Measurements from ENCODE around the gene MISP.
"Not testable (repeated sequence)": the region's sequence is repeated elsewhere in the genome, so short reads cannot be mapped to it uniquely, and the experiment has no call there.

Gene MISP

DNA sequence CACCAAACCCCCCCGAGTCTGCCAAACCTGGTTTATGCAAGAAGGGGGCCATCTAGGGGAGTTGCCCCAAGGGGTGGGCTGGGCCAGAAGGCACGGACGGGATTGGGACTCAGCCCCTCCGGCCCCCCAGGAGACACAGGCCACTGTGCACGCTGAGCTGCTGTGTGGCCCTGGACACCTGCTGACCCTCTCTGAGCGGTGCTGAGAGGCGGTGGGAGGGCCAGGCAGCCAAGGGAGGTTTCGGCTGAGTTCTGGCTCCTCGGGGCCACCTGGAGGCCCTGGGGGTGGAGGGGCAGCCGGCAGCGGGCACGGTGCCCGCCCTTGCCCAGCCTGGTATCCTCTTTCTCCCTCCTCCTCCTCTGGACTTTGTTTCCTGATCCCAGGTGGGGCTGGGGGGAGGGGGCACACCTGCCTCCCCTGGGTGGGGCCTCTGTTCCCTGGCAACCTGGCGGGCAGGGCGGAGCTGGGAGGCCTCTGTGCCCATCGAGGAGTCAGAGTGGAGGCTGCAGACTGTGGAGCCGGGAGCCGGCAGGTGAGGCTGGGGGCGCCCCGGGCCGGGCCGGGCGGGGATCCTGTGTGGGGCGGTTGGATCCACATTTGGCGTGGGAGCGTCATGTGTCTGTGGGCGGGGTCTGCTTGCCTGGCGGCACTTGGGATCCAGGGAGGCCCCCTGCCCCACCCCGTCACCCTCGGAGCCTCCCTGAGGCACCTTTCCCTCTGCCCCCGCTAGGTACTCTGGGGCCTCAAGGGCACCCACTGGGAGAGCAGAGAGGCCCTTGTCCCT is at the start of gene MISP:
Gene MISP, plus strand, starts transcription at position 473 of the 784 bp plus-strand sequence. CDS start 5,835 bp downstream, outside the sequence.
- DNase-seq: peak; percentile 63

DNA sequence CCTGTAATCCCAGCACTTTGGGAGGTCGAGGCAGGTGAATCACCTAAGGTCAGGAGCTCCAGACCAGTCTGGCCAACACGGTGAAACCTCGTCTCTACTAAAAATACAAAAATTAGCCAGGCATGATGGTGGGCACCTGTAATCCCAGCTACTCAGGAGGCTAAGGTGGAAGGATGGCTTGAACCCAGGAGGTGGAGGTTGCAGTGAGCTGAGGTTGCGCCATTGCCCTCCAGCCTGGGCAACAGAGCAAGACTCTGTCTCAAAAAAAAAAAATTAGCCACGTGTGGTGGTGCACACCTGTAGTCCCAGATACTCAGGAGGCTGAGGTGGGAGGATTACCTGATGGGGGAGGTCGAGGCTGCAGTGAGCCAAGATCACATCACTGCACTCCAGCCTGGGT is 48.1 kb upstream of the MISP start:
- DNase-seq: not testable (repeated sequence)

GRCh38 chr19:703329-703650 is 47.6 kb upstream of the MISP start:
- no peak for DNase-seq

DNA sequence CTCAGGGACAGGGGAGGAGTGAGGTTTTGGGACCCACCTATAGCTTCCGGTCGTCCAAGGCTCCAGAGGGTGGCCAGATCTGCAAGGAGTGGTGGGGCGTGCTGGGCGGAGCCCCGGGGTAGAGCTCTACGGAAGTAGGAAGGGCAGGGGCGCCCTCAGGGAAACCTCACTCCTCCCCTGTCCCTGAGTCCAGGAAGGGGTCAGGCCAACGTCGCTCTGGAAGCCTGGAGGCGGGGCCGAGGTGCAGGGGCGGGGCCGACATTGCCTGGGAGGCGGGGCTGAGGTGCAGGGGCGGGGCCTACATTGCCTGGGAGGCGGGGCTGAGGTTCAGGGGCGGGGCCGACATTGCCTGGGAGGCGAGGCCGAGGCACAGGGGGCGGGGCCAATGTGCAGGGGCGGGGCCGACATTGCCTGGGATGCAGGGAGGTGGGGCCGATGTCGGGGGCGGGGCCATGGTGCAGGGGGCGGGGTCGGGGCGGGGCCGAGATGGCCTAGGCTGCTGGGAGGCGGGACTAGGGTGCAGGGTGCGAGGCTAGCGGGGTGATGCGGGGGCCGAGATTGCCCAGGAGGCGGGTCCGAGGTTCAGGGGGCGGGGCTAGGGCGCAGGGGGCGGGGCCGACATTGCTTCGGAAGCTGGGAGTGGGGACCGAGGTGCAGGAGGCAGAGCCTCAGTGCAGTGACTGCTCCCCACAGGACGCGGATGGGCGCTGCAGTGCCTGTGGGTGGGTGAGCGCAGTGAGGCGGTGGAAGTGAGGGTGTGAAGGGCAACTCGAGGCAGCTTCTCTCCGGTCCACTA is 47.1 kb upstream of the MISP start:
- DNase-seq: peak; percentile 28

GRCh38 chr19:704447-704741 is 46.5 kb upstream of the MISP start:
- DNase-seq: no peak

- peak; percentile 13 for DNase-seq
Observed at GRCh38 chr19:708154-709143, 42.5 kb upstream of the MISP start, which contains the start of gene PALM. Gene PALM, plus strand, starts transcription at chr19:708935. Its CDS starts 212 bp downstream, at chr19:709147.

- DNase-seq: no peak
Observed at GRCh38 chr19:709196-709964, 41.5 kb upstream of the MISP start.

GRCh38 chr19:709965-710571 is 40.8 kb upstream of the MISP start:
- DNase-seq: no peak

DNA sequence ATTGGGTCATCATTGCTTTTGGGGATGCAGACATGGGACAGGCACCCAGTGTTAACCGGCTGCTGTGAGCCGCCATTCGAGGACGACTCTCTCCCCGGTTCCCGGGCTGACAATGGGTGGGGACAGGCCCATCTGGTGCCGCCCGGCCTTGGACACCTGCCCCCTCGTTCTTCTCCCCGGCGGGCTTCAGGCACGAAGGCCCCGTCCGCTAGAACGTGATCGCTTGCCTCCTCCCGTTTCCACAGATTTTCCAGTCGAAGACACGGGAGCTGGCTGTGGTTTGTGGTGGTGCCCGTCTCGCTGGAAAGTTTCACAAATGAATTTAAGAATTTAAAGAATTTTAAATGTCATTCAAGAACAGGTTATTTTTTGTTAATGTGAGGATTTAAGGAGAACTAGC is 40.1 kb upstream of the MISP start:
- no peak for DNase-seq

GRCh38 chr19:711254-711653 is 39.7 kb upstream of the MISP start:
- no peak for DNase-seq

- DNase-seq: no peak
Observed at GRCh38 chr19:715347-715746, 35.6 kb upstream of the MISP start.

DNA sequence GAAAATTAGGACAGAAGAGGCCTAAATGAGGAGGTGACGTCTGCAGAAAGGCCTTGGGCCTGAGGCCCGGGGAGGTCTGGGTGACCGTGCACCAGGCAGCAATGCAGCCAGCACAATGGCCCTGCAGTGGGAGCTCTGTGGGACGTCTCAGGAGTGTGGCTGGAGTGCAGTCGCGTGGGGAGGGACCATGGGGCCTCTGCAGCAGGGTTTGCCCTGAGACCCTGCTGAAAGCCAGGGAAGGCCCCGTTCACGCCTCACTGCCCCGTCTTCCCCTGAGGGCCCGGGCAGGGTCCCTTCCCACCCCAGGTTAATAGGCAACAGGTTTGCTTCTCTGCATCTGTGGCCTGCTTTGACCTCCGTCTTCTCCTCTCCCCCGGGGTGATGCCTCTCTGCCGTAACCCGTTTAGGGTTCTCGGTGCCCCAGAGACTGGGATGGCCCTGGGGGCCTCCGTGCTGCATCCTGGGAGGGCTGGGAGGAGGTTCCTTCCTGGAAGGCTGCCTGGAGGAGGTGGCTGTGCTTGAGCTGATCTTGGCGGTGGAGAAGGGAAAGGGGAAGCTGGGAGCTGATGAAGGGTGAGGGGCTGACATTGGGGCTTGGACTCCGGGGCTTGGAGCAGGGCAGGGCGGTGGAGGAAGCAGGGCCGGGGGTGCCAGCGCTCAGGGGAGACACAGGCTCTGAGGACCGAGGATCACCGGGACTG is 32.5 kb upstream of the MISP start:
- DNase-seq: no peak

- no peak for DNase-seq
Observed at GRCh38 chr19:718991-719512, 31.9 kb upstream of the MISP start.

- DNase-seq: no peak
Observed at GRCh38 chr19:719636-720344, 31.1 kb upstream of the MISP start.

- DNase-seq: no peak
Observed at GRCh38 chr19:720345-721160, 30.4 kb upstream of the MISP start.

- DNase-seq: no peak
Observed at GRCh38 chr19:722553-723101, 28.3 kb upstream of the MISP start.

GRCh38 chr19:723247-723646 is 27.7 kb upstream of the MISP start:
- DNase-seq: no peak

DNA sequence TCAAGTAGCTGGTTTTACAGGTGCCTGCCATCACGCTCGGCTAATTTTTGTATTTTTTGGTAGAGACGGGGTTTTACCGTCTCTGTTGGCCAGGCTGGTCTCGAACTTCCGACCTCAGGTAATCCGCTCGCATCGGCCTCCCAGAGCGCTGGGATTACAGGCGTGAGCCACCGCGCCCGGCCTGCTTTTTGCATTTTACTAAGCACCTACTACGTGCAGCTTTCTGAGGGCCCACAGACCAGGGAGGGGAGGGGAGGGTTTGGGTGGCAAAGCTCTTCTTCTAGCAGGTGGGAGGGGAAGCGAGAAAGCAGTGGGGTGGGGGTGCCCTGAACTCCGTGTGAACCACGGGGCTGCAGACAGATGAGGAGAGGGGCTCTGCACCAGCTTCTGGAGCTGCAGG is 27.2 kb upstream of the MISP start:
- DNase-seq: no peak

DNA sequence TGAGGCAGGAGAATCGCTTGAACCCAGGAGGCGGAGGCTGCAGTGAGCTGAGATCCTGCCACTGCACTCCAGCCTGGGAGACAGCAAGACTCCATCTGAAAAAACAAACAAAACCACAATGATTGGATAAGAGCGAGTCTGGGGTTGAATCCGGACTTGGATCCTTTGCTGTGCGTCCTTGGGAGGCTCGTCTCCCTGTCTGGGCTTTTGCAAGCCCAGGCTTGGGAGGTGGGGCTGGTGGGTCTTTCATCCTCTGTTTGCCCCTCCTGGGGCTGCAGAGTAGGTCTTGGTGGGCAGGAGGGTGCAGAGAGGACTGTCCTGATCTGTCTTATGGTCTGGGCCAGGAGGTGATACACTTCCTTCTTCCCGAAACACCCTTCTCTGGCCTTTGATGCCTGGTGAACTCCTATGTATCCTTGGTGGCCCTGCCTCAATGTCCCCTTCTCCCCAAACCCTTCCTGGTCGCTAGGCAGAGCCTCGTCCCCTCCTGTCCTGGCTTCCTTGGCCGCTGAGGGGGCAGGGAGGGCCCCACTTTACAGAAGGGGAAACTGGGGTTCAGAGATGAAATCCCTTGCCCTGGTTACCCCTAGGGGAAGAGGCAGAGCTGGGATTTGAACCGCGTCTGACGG is 25.3 kb upstream of the MISP start:
- DNase-seq: no peak
